Activated CD8-positive, alpha-beta memory T cell treated with anti-CD3 and anti-CD28 coated beads, Interleukin-2, amount 10 ng/mL, durations not matched to agents 7 days and 5 days (primary cell): ENCODE data around the gene PCGF5. TPM values are rescaled to one million over a fixed set of nuclear protein-coding genes. Genes with fewer than 3 reads are reported as not detected.
"Not testable (repeated sequence)": the region's sequence is repeated elsewhere in the genome, so short reads cannot be mapped to it uniquely, and the experiment has no call there.

ENCODE experiments used
- ATAC-seq: fragments of 150-1000 bp; cut with Tn5 transposase; one replicate; pipeline ENCODE4 v1.10.0; 2021; ENCODE audit warnings: moderate library complexity
- CTCF ChIA-PET: fragments of 350-600 bp; sonication (Branson Sonifier 250); formaldehyde crosslinking; loops from one replicate; lab custom pipeline; 2021; ENCODE audit warnings: antibody characterized with exemption; lab: Charles Lee
- DNase-seq: peaks from one replicate; pipeline ENCODE4 v3.0.0-alpha.2; 2020
- H3K27ac Mint-ChIP-seq: one replicate; pipeline ENCODE4 v1.8.0; 2021; ENCODE audit warnings: mild to moderate bottlenecking, mixed read lengths
- H3K27me3 Mint-ChIP-seq: one replicate; pipeline ENCODE4 v1.8.0; 2021; ENCODE audit warnings: mixed read lengths
- H3K36me3 Mint-ChIP-seq: one replicate; pipeline ENCODE4 v1.8.0; 2021; ENCODE audit warnings: mild to moderate bottlenecking, mixed read lengths
- H3K4me1 Mint-ChIP-seq: one replicate; pipeline ENCODE4 v1.8.0; 2021; ENCODE audit warnings: mixed read lengths
- H3K4me3 Mint-ChIP-seq: one replicate; pipeline ENCODE4 v1.8.0; 2021; ENCODE audit warnings: mild to moderate bottlenecking, moderate library complexity, mixed read lengths
- H3K9me3 Mint-ChIP-seq: one replicate; pipeline ENCODE4 v1.8.0; 2022; ENCODE audit warnings: low read depth, mixed read lengths
- total RNA-seq, 2 experiments: library from RNA; stranded (reverse); gene quantifications; one replicate each; pipeline ENCODE4 v1.2.3, GENCODE V29; 2021

PCGF5 gene
- total RNA-seq, 2 experiments from 2014 or later = 41.7 to 45.7 TPM

DNA sequence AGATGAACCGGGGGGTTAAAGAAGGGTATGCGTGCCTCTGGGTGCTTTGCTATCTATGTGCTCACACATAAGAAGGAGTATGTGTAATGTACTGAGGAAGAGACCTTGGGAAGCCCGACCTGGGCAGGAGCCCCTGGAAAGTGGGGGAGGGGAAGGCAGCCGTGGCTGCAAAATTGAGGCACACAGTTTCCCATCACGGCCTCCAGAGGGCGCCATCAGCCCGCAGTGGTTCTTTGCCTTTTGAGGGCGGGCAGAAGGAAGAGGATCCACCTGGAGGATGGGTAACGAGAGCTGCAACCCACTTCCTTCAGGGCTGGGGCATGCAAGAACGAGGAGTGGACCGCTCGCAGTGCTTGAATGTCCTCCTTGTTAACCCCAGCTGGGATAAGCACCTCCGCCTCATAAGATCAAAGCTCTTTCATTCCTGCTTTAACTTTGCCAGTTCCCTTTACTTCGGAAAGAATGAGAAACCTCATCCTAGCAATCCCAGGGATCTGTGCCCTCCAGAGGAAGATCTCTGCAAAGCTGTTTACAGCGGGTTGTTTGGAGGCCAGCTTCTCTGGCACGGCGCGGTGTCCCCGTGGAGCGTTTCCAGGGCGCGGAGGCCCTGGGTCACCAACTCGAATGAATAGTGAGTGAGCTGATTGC, 77.9 kb downstream of the PCGF5 start:
- peak; percentile 87 for DNase-seq

DNA sequence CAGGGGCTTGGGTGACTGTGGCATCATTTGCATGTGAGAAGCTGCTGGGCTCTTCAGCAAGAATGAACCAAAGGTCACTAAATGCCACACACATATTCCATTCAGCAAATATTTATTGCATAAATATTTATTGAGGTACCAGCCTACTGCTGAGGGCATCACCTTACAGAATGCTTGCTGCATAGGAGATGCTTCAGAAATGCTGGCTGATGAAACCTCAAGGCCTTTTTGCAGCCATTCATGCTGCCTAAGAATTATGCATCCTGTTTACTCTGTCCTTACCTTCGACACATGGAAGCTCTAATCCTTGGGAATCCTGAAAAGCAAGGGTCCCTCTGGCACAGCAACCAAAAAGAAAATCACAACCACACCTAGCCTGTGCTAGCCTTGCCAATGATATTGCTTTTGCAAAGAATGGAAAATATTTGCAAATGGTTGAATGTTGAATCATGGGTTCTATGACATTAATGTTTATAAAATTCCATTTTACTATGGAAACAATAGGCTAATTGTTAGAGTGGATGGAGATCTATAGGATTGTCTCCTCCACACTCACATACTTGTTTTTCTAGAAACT, 79.6 kb downstream of the PCGF5 start:
- Mint-ChIP-seq H3K9me3 (no peaks in the 10 kb centered on the region), H3K36me3 (no peaks in the 10 kb centered on the region), H3K27ac (no peak overlapping the region), H3K4me3 (no peak overlapping the region), H3K27me3 (peaks cover 19% of the 10 kb centered on the region), H3K4me1 (peaks cover 14% of the 10 kb centered on the region)
- DNase-seq (no peak), ATAC-seq (no peak)
- CTCF ChIA-PET = interaction anchor here (2.2 to 4.5 kb wide), 5 partner anchors 16 to 334 kb away, joined by 6 to 67 read pairs (median 13); partner anchors contain the start of gene PPP1R3C

More for the DNA sequence above, 77.9 kb downstream of the PCGF5 start:
- H3K4me3 Mint-ChIP-seq = peak overlapping the region; percentile 61
- CTCF ChIA-PET = interaction anchor here (0.5 to 4.5 kb wide), 43 partner anchors 9 to 620 kb away, joined by 3 to 67 read pairs (median 5); partner anchors contain the start of gene PPP1R3C
- H3K36me3 Mint-ChIP-seq = no peaks in the 10 kb centered on the region
- ATAC-seq = peak; percentile 94
- peaks cover 14% of the 10 kb centered on the region for H3K4me1 Mint-ChIP-seq
- no peak overlapping the region for H3K27ac Mint-ChIP-seq
- H3K27me3 Mint-ChIP-seq = peaks cover 28% of the 10 kb centered on the region
- H3K9me3 Mint-ChIP-seq = no peaks in the 10 kb centered on the region

DNA sequence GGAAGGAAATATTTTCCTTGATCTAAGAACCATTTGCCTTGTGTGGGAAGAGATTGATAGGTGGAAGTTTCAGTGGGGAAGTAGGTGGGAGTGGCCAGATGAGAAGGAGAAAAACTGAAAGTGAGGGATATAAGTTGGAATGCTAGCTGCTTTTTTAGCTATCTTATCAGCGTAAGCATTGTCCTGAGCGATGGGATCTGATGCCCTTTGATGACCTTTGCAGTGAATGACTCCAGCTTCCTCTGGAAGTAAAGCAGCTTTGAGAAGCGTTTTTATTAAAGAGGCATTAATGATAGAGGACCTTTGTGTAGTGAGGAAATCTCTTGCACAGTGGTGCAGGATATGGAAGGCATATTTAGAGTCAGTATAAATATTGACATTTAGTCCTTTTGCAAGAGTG, 82.5 kb downstream of the PCGF5 start:
- H3K36me3 Mint-ChIP-seq, H3K27ac Mint-ChIP-seq, H3K27me3 Mint-ChIP-seq, CTCF ChIA-PET, DNase-seq, H3K4me3 Mint-ChIP-seq, H3K9me3 Mint-ChIP-seq, ATAC-seq, H3K4me1 Mint-ChIP-seq: not testable (repeated sequence)

DNA sequence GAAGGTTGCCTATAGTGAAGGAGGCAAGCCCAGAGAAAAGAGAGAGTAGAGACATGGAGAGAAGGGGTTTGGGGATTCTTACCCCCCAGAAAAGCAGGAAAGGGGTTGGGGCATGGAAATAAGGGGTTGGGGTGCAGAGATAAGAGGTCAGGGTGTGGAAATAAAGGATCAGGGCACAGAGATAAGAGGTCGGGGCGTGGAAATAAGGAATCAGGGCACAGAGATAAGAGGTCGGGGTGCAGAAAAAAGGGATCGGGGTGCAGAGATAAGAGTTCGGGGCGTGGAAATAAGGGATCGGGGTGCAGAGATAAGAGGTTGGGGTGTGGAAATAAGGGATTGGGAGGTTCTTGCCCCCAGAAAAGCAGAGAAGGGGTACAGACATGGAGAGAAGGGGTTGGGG, 85.5 kb downstream of the PCGF5 start:
- CTCF ChIA-PET, ATAC-seq, DNase-seq, H3K4me1 Mint-ChIP-seq, H3K27ac Mint-ChIP-seq, H3K9me3 Mint-ChIP-seq, H3K4me3 Mint-ChIP-seq, H3K27me3 Mint-ChIP-seq, H3K36me3 Mint-ChIP-seq: not testable (repeated sequence)

DNA sequence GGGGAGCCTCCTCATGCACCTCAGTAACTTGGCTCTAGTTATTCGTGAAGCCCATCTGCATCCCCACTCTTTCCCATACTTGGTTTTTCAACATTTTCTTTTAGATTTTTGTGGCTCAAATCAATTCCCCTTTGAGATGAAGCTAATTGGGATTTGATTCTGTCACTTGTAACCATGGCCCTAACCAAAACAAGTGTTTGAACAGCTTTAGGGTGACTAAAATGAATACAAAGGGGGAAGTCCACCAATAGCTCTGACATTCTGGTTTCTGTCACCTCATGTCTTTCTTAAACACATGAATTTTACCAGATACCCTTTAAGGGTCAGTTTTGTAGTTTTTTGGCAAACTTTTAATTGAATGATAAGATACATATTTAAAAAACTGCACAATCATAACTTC, 87.0 kb downstream of the PCGF5 start:
- Mint-ChIP-seq H3K36me3 (no peaks in the 10 kb centered on the region), H3K27ac (no peak overlapping the region), H3K27me3 (peaks cover 18% of the 10 kb centered on the region), H3K4me3 (no peak overlapping the region), H3K4me1 (no peaks in the 10 kb centered on the region), H3K9me3 (no peaks in the 10 kb centered on the region)
- ATAC-seq (no peak), DNase-seq (no peak)
- CTCF ChIA-PET = interaction anchor here (1.6 kb wide), 1 partner anchor 9 kb away, joined by 8 read pairs; no protein-coding TSS in a partner anchor

DNA sequence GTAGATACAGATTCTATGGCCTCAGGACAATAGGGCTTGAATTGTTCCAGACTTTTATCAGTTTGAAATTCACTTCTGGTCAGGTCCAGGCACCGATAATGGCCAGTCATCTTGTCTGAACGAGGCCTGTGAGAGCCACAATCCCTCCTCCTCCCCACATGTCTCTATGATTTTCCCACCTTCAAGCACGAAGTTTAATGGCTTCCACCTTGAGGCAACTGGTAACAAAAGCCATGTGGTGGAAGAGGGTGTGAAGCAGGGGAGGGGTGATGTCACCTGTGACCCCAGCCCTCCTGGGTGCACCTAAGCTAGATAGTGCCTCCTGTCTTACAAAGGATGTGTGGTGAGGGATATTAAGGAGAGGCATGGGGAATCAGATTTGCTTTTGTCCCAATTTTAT, 89.2 kb downstream of the PCGF5 start:
- CTCF ChIA-PET = interaction anchor here (0.9 to 1.2 kb wide), 2 partner anchors 11 kb away, joined by 3 to 5 read pairs; no protein-coding TSS in a partner anchor

DNA sequence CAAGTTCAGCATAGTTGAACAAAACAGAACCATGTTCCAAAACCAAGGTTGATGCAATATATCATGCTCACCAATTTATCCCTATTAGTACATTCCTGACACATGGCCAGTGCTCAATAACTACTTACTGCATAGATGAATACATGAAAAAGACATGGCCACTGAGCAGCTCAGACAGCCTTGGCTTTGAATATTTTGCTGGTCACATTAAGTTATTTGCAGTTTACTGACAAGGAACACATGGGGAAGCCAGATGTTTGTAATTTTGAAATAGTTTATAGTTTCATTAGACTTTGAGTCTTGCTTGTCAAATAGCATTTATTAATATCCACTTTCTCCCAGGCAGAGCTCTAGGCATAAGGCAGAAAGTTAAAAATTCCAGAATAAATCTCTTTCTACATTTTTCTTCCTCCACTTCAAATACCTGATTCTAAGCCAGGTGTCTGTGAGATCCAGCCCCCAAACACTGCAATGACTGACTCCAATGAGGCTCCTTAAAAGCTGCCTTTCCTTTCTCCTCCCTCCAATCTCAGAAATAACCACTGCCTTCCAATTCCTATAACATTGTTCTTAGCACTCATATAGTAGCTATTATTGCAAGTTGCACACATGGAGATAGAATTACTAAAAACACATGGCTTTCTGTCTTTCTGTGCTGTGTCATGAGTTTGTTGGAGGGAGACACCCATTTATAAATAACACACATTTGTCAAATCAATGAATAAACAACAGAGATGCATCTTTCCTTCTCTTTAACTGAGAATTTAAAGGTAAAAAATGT, 91.3 kb downstream of the PCGF5 start:
- Mint-ChIP-seq H3K27me3 (peaks cover 25% of the 10 kb centered on the region), H3K9me3 (no peaks in the 10 kb centered on the region), H3K27ac (no peak overlapping the region), H3K4me3 (no peak overlapping the region), H3K4me1 (no peaks in the 10 kb centered on the region), H3K36me3 (no peaks in the 10 kb centered on the region)
- CTCF ChIA-PET = interaction anchor here (1.6 kb wide), 1 partner anchor 13 kb away, joined by 7 read pairs; no protein-coding TSS in a partner anchor
- ATAC-seq (no peak), DNase-seq (no peak)

More for the DNA sequence above, 89.2 kb downstream of the PCGF5 start:
- Mint-ChIP-seq H3K4me3 (no peak overlapping the region), H3K36me3 (no peaks in the 10 kb centered on the region), H3K27me3 (peaks cover 18% of the 10 kb centered on the region), H3K4me1 (no peaks in the 10 kb centered on the region), H3K27ac (no peak overlapping the region), H3K9me3 (no peaks in the 10 kb centered on the region)
- DNase-seq (no peak), ATAC-seq (no peak)

DNA sequence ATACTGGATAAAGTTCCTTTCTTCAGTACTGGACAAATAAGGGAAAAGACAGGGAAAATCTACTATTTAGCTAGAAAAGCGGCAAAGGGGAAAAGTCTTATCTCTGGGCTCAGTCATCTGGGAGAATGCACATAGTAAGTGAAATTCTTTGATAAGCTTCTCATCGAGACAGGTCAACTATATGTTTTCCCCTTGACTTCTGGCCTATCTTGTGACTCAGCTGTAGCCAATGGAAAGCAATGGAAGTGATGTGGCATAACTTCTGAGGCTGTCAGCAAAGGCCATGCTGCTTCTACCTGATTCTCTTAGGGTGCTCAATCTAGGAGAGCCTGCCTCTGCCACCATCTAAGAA, 91.9 kb downstream of the PCGF5 start:
- Mint-ChIP-seq H3K4me3 (no peak overlapping the region), H3K27me3 (peaks cover 25% of the 10 kb centered on the region), H3K36me3 (no peaks in the 10 kb centered on the region), H3K4me1 (no peaks in the 10 kb centered on the region), H3K27ac (no peak overlapping the region), H3K9me3 (no peaks in the 10 kb centered on the region)
- CTCF ChIA-PET = interaction anchor here (1.6 kb wide), 1 partner anchor 14 kb away, joined by 7 read pairs; no protein-coding TSS in a partner anchor
- DNase-seq (no peak), ATAC-seq (no peak)

DNA sequence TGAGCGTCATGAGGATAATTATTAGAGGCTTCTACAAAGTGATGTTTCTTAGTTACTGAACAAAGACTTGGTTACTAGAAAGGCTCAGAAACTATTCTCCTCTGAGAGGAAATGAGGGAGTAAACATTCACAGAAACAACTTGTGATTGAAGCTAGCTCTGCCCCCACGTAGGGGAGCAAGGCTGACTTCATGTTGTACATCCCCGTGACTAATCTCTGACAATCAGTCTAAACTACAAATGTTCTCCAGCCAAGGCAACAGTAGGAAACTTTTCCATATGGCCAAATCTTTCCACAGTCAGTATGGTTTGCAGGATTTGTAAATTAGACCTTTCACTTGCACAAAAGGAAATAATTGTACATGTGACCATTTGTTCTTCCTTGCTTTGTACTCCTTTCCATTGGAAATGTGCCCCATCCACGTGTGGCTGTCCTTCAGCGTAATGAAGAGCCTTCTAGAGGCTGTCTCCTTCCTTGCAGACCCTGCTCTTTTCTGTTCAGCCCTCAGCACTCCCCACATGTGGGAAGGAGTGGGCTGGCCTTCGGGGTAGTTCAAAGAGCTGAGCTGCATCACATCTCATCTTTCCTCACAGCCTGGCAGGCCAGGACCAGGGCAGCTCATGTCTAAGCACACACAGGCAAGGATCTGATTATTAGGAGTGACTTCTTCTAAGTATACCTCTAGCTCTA, 93.5 kb downstream of the PCGF5 start:
- no peak for ATAC-seq
- Mint-ChIP-seq H3K36me3 (no peaks in the 10 kb centered on the region), H3K27me3 (peaks cover 23% of the 10 kb centered on the region), H3K27ac (no peak overlapping the region), H3K4me3 (no peak overlapping the region), H3K4me1 (no peaks in the 10 kb centered on the region), H3K9me3 (no peaks in the 10 kb centered on the region)
- CTCF ChIA-PET = no interaction called here
- no peak for DNase-seq

DNA sequence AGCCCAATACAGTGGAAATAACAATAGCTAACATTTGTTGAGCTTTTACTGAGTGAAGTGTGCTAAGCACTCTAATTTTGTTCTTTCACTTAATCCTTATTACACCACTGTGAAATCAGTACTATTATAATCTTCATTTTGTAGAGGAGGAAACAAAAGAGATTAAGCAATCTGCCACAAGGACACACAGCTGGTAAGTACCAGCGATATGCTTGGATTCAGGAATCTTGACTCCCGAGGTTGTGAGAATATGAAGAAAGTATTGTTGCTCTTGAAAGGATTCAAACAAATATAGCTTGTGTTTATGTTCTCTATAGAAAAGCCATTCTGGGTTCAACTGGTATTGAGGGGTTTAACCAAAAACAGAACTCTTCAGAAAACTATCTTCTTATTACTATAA, 96.0 kb downstream of the PCGF5 start:
- H3K27ac Mint-ChIP-seq = no peak overlapping the region
- H3K27me3 Mint-ChIP-seq = peaks cover 16% of the 10 kb centered on the region
- H3K36me3 Mint-ChIP-seq = no peaks in the 10 kb centered on the region
- H3K4me1 Mint-ChIP-seq = no peaks in the 10 kb centered on the region
- CTCF ChIA-PET = interaction anchor here (2.0 kb wide), 1 partner anchor 17 kb away, joined by 6 read pairs; no protein-coding TSS in a partner anchor
- ATAC-seq = no peak
- no peaks in the 10 kb centered on the region for H3K9me3 Mint-ChIP-seq
- H3K4me3 Mint-ChIP-seq = no peak overlapping the region
- DNase-seq = no peak

DNA sequence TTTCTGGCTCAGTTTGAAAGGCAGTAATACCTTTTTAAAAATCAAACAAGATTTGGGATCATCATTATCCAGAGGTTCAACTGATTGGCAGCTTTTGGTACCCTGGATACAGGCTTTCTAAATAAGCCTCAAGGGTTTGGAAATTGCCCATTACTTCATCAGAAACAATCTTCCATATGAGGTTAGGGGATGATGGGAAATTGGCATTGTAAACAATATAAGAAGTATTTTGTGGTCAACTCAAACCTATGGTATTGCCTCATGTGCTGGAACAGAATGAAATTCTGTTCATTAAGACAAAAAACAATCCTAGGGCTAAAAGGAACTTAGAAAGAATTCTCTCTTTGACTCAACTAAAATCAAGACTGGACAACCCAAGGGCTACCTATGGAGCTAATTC, 97.1 kb downstream of the PCGF5 start:
- Mint-ChIP-seq H3K4me3 (no peak overlapping the region), H3K27me3 (peaks cover 9% of the 10 kb centered on the region), H3K9me3 (no peaks in the 10 kb centered on the region), H3K36me3 (no peaks in the 10 kb centered on the region), H3K4me1 (no peaks in the 10 kb centered on the region), H3K27ac (no peak overlapping the region)
- ATAC-seq (no peak), DNase-seq (no peak)
- CTCF ChIA-PET = interaction anchor here (1.7 kb wide), 1 partner anchor 24 kb away, joined by 4 read pairs; no protein-coding TSS in a partner anchor

DNA sequence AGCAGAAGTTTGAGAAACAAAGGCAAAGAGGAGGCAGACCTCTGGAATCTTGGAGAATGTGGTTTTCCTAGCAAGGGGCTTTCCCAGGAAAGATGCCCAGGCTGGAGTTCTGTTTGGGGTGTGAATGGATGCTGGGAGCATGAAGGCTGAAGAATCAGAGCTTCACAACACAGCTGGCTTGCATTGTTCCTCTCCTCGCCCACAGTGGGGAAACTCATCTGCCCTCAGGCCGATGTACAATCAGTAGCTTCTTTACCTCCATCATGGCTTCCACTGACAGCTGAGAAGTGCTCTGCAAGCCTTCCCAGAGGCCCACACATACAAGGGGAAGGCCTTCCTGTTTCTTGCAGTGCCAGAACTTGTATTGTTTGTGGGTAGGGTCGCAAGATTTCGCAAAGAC, 98.9 kb downstream of the PCGF5 start:
- H3K4me1 Mint-ChIP-seq = no peaks in the 10 kb centered on the region
- no peak overlapping the region for H3K27ac Mint-ChIP-seq
- no peak for DNase-seq
- H3K9me3 Mint-ChIP-seq = no peaks in the 10 kb centered on the region
- CTCF ChIA-PET = interaction anchor here (0.7 to 1.6 kb wide), 2 partner anchors 9 to 21 kb away, joined by 3 to 6 read pairs; no protein-coding TSS in a partner anchor
- H3K4me3 Mint-ChIP-seq = no peak overlapping the region
- no peaks in the 10 kb centered on the region for H3K36me3 Mint-ChIP-seq
- ATAC-seq = no peak
- peaks cover 9% of the 10 kb centered on the region for H3K27me3 Mint-ChIP-seq
